Karpas-422 (cell line): ENCODE measurements around the gene PPP2R2D. TPM values are rescaled to one million over a fixed set of nuclear protein-coding genes. Genes with fewer than 3 reads are reported as not detected.

Experiments used
- DNase-seq: peaks from one replicate; pipeline ENCODE4 v3.0.0-alpha.2; 2015
- H2AFZ ChIP-seq: fragments of 200-600 bp; sonication (generic); 2 replicates; pipeline ENCODE4 v1.6.1; 2014; ENCODE audit warnings: antibody characterized with exemption, low read length, mixed read lengths
- H3K27ac ChIP-seq: fragments of 200-600 bp; sonication (generic); 2 replicates; pipeline ENCODE4 v1.5.1; 2014; ENCODE audit warnings: mild to moderate bottlenecking, low read length, moderate library complexity
- H3K27me3 ChIP-seq: fragments of 200-600 bp; sonication (generic); 2 replicates; pipeline ENCODE4 v1.6.1; 2014; ENCODE audit warnings: low read length, mixed read lengths
- H3K36me3 ChIP-seq: fragments of 200-600 bp; sonication (generic); 2 replicates; pipeline ENCODE4 v1.6.1; 2014; ENCODE audit warnings: low read length, mixed read lengths; ENCODE audit not compliant: insufficient read depth
- H3K4me1 ChIP-seq: fragments of 200-600 bp; sonication (generic); 2 replicates; pipeline ENCODE4 v1.6.1; 2014; ENCODE audit warnings: mild to moderate bottlenecking, low read length, mixed read lengths
- H3K4me2 ChIP-seq: fragments of 200-600 bp; sonication (generic); 2 replicates; pipeline ENCODE4 v1.6.1; 2014; ENCODE audit warnings: low read length, low read depth, mild to moderate bottlenecking; ENCODE audit not compliant: poor library complexity, severe bottlenecking
- H3K4me3 ChIP-seq: fragments of 200-600 bp; sonication (generic); 2 replicates; pipeline ENCODE4 v1.5.1; 2014; ENCODE audit warnings: mild to moderate bottlenecking, antibody characterized with exemption, low read length, mixed read lengths
- H3K79me2 ChIP-seq: fragments of 200-600 bp; sonication (generic); 2 replicates; pipeline ENCODE4 v1.6.1; 2014; ENCODE audit warnings: mild to moderate bottlenecking, low read length, mixed read lengths
- H3K9ac ChIP-seq: fragments of 200-600 bp; sonication (generic); 2 replicates; pipeline ENCODE4 v1.6.0; 2014; ENCODE audit warnings: low read length
- H3K9me2 ChIP-seq: fragments of 200-600 bp; sonication (generic), shearing (Covaris generic); replicated peaks from 2 replicates; pipeline ENCODE4 v1.6.0; 2014; ENCODE audit warnings: mild to moderate bottlenecking, low read length, moderate library complexity; ENCODE audit not compliant: insufficient read depth
- H3K9me3 ChIP-seq: fragments of 300-700, 200-600 bp; sonication (generic); 2 replicates; pipeline ENCODE4 v1.6.1; 2014; ENCODE audit warnings: low read length, mixed read lengths
- H4K20me1 ChIP-seq: fragments of 200-600 bp; sonication (generic); 2 replicates; pipeline ENCODE4 v1.6.1; 2014; ENCODE audit warnings: mild to moderate bottlenecking, antibody characterized with exemption, low read length, low read depth; ENCODE audit not compliant: insufficient read depth
- total RNA-seq: library from RNA; depleted of rRNA; stranded (reverse); fragments of >200 nt; shearing (Covaris generic); gene quantifications from 2 replicates; pipeline ENCODE4 v1.2.3, GENCODE V29; 2014; ENCODE audit warnings: low replicate concordance

Gene PPP2R2D
- total RNA-seq, 1 experiment from 2014 or later, result 32.9 TPM

- no peak overlapping the region for H3K4me3 ChIP-seq
- no peak overlapping the region for H3K4me2 ChIP-seq
- H3K79me2 ChIP-seq, result no peaks in the 10 kb centered on the region
- H3K27ac ChIP-seq, result no peak overlapping the region
- H2AFZ ChIP-seq, result no peak overlapping the region
- no peaks in the 10 kb centered on the region for H3K9me3 ChIP-seq
- no peaks in the 10 kb centered on the region for H3K9me2 ChIP-seq
- H4K20me1 ChIP-seq, result no peaks in the 10 kb centered on the region
- H3K4me1 ChIP-seq, result no peaks in the 10 kb centered on the region
- H3K9ac ChIP-seq, result no peak overlapping the region
- no peaks in the 10 kb centered on the region for H3K27me3 ChIP-seq
- no peak for DNase-seq
- no peaks in the 10 kb centered on the region for H3K36me3 ChIP-seq
These were observed 44.2 kb upstream of the PPP2R2D start for GRCh38 chr10:131856441-131857094.

GRCh38 chr10:131857156-131858117 is 43.4 kb upstream of the PPP2R2D start:
- Histone ChIP-seq H4K20me1 (no peaks in the 10 kb centered on the region), H3K9me3 (no peaks in the 10 kb centered on the region), H2AFZ (no peak overlapping the region), H3K4me1 (no peaks in the 10 kb centered on the region), H3K27me3 (no peaks in the 10 kb centered on the region), H3K9me2 (no peaks in the 10 kb centered on the region), H3K79me2 (no peaks in the 10 kb centered on the region), H3K4me2 (no peak overlapping the region), H3K27ac (no peak overlapping the region), H3K4me3 (no peak overlapping the region), H3K36me3 (no peaks in the 10 kb centered on the region), H3K9ac (no peak overlapping the region)
- no peak for DNase-seq

- no peak overlapping the region for H3K9ac ChIP-seq
- no peak overlapping the region for H3K27ac ChIP-seq
- DNase-seq, result no peak
- H4K20me1 ChIP-seq, result no peaks in the 10 kb centered on the region
- H3K9me3 ChIP-seq, result no peaks in the 10 kb centered on the region
- no peak overlapping the region for H3K4me2 ChIP-seq
- no peaks in the 10 kb centered on the region for H3K36me3 ChIP-seq
- no peaks in the 10 kb centered on the region for H3K4me1 ChIP-seq
- H3K79me2 ChIP-seq, result no peaks in the 10 kb centered on the region
- H3K9me2 ChIP-seq, result no peaks in the 10 kb centered on the region
- H3K4me3 ChIP-seq, result no peak overlapping the region
- no peak overlapping the region for H2AFZ ChIP-seq
- H3K27me3 ChIP-seq, result no peaks in the 10 kb centered on the region
These were observed 42.7 kb upstream of the PPP2R2D start for GRCh38 chr10:131858118-131858515.

GRCh38 chr10:131858583-131859340 is 42.0 kb upstream of the PPP2R2D start:
- Histone ChIP-seq H2AFZ (no peak overlapping the region), H3K27ac (no peak overlapping the region), H3K36me3 (no peaks in the 10 kb centered on the region), H3K4me3 (no peak overlapping the region), H3K9me3 (no peaks in the 10 kb centered on the region), H3K27me3 (no peaks in the 10 kb centered on the region), H3K9ac (no peak overlapping the region), H3K4me1 (no peaks in the 10 kb centered on the region), H3K4me2 (no peak overlapping the region), H3K9me2 (no peaks in the 10 kb centered on the region), H3K79me2 (no peaks in the 10 kb centered on the region), H4K20me1 (no peaks in the 10 kb centered on the region)
- no peak for DNase-seq

- H3K79me2 ChIP-seq, result no peaks in the 10 kb centered on the region
- no peaks in the 10 kb centered on the region for H3K36me3 ChIP-seq
- no peaks in the 10 kb centered on the region for H3K9me2 ChIP-seq
- no peaks in the 10 kb centered on the region for H4K20me1 ChIP-seq
- H2AFZ ChIP-seq, result no peak overlapping the region
- H3K27ac ChIP-seq, result no peak overlapping the region
- H3K4me3 ChIP-seq, result no peak overlapping the region
- no peak overlapping the region for H3K9ac ChIP-seq
- DNase-seq, result no peak
- H3K27me3 ChIP-seq, result no peaks in the 10 kb centered on the region
- no peaks in the 10 kb centered on the region for H3K4me1 ChIP-seq
- H3K4me2 ChIP-seq, result no peak overlapping the region
- no peaks in the 10 kb centered on the region for H3K9me3 ChIP-seq
These were observed 41.3 kb upstream of the PPP2R2D start for GRCh38 chr10:131859341-131860020.

- Histone ChIP-seq H3K4me1 (no peaks in the 10 kb centered on the region), H2AFZ (no peak overlapping the region)
These were observed 40.5 kb upstream of the PPP2R2D start for GRCh38 chr10:131860311-131860710.

GRCh38 chr10:131860806-131861440 is 39.9 kb upstream of the PPP2R2D start:
- H3K4me2 ChIP-seq, result no peak overlapping the region
- no peak overlapping the region for H2AFZ ChIP-seq
- no peaks in the 10 kb centered on the region for H3K36me3 ChIP-seq
- no peaks in the 10 kb centered on the region for H3K9me3 ChIP-seq
- no peaks in the 10 kb centered on the region for H3K27me3 ChIP-seq
- H3K9ac ChIP-seq, result no peak overlapping the region
- H4K20me1 ChIP-seq, result no peaks in the 10 kb centered on the region
- H3K9me2 ChIP-seq, result no peaks in the 10 kb centered on the region
- no peak overlapping the region for H3K4me3 ChIP-seq
- H3K4me1 ChIP-seq, result no peaks in the 10 kb centered on the region
- DNase-seq, result no peak
- H3K79me2 ChIP-seq, result no peaks in the 10 kb centered on the region
- H3K27ac ChIP-seq, result no peak overlapping the region

More at GRCh38 chr10:131860311-131860710, 40.5 kb upstream of the PPP2R2D start:
- Histone ChIP-seq H3K4me2 (no peak overlapping the region), H3K36me3 (no peaks in the 10 kb centered on the region), H4K20me1 (no peaks in the 10 kb centered on the region), H3K9me3 (no peaks in the 10 kb centered on the region), H3K9me2 (no peaks in the 10 kb centered on the region), H3K27ac (no peak overlapping the region), H3K79me2 (no peaks in the 10 kb centered on the region), H3K9ac (no peak overlapping the region), H3K4me3 (no peak overlapping the region), H3K27me3 (no peaks in the 10 kb centered on the region)
- DNase-seq, result no peak
